ENCODE results near the gene AP5S1.
"Not testable (repeated sequence)": the region's sequence is repeated elsewhere in the genome, so short reads cannot be mapped to it uniquely, and the experiment has no call there.

AP5S1 gene

DNA sequence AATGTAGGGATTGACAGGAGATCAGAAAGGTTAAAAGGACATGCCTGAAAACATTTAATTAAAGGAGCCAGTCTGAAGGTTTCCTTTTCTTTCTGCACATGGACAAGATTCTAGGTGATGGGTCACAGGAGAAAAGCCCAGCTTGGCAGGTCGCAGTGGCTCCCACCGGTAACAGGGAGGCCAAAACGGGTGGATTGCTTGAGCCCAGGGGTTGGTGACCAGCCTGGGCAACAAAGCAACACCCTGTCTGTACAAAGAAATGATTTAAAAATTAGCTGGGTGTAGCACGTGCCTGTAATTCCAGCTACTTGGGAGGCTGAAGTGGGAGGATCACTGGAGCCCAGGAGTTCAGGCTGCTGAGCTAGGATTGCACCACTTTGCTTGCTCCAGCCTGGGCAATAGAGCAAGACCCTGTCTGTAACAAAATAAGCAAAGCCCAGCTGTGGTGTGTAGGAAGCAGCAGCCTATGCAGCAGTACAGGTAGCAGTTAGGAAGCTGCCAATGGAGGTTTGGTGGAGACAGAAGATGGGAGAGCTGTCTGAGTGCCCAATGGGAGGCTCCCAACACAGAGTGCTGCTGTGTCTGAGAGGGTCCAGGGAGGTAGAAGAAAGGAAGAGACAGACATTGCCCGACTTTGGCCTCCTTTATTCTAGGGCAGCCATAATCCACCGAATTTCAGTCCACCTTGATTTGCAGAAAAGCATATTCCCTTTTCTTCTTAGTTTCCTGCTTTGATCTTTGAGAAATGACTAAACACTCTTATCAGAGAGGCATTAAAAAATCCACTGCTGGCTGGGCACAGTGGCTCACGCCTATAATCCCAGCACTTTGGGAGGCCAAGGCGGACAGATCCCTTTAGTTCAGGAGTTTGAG is 7.1 kb upstream of the AP5S1 start:
- DNase-seq: no peak

DNA sequence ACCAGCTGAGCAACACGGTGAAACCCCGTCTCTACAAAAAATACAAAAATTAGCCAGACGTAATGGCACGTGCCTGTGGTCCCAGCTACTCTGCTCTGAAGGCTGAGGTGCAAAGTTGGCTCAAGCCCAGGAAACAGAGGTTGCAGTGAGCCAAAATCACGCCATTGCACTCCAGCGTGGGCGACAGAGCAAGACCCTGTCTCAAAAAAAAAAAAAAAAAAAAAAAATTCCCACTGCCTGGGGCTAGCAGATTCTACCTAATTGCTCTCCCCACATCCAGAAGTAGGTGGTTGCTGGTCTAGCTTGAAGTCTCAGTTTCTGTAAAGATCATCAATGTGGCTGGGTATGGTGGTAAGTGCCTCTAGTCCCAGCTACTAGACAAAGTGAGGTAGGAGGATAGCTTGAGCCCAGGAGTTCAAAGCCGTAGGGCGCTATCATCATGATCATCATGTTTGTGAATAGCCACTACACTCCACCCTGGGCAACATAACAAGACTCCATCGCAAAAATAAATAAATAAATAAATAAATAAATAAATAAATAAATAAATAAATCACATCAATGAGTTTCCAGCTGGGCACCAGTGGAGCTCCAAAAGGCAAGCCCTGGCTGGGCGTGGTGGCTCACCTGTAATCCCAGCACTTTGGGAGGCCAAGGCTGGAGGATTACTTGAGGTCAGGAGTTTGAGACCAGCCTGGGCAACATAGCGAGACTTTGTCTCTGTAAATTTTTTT is 6.3 kb upstream of the AP5S1 start:
- no peak for DNase-seq

DNA sequence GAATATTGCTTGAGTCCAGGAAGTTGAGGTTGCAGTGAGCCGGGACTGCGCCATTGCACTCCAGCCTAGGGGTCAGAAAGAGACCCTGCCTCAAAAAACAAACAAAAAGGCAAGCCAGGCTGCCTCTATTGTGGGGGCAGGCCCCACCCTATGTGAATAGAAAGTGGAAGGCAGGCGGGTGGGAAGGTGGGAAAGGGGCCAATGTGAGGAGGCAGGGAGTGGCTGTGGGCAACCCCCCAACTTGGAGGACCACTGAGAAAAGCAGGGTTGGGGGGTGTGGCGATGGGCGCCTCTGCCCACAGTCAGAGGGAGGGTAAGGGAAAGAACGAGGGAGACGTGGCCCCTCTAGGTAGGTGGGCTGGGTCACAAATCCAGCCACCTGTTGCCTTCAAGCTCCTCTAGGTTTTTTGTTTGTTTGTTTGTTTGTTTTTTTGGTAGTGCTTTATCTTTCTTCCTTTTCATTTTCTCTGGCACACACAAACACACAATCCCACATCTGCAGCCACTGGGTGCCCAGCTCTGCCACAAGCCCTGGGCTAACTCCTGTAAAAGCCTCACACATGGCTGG is 5.3 kb upstream of the AP5S1 start:
- DNase-seq: no peak

- DNase-seq: no peak
These were observed 4.5 kb upstream of the AP5S1 start for GRCh38 chr20:3815703-3816315.

DNA sequence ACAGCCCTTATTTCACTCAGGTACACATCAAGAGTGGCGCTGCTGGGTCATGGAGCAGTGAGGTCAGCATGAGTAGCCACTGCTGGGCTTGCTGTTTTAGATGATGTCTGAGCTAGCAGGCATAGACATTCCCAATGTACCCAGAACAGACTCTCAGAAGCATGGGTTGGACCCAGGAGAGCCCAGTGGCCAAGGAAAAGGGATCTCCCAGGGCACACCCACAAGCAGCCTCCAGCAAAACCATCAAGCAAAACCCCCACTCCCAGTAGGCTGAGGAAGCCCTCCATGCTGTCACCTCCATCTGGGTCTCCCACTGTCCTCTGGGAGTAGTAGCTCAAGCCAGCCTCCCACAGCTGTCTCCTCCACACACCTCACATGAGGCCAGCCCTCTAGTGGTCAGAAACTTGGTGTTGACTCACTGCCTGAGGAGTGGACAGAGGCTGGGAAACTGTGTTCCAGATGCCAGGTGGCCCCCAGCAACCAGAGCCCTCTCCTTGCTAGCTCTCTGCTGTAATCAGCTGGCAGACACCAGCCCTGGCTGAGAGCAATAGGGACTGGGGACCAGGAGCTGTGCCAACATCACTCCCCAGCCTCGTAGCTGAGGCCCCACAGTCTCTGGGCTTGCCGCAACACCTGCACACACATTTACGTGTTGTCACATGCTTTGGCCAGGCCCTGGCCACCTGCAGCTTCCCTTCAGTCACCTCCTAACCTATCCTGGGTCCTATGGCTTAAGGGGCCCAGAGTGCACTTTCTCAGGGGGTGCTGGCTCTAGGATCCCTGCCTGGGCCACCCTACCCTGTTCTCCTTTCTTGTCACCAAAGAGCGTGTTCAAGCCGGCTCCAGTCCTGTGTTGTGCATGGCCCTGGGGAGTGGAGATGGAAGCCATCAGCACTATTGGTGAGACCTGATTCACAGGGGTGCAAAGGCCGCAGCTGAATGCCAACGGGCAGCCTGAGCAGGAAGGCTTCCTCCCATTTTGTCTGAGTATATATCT is 1.9 kb upstream of the AP5S1 start:
- peak; percentile 39 to 58 for DNase-seq

DNA sequence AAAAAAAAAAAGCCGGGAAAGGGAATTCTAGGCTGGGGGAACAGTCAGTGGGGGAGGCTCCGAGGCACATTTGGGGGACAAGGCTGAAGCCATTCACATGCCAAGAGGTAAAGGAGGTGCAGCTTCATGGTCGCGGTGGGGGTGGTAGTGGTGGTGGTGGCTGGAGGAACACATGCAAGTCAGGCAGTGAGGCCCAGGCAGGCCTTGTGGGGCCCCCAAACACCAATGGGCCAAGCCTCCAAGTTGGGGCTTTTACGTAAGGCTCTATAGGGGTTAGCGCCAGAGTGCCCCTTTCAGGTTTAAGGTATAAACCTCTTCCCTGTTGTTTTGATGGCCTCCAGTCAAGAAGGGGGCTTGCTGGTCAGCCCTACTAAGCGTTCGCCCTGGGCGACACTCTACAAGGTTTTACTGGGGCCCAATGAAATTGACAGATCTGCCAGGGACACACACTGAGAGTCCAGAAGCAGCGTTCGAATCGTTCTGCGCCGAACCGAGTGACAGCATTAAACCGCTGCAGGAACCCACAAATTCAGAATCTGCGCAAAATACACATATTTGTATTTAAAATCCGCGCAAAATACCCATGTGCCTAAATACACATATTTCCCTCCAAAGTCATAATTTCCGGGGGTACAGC is 818 bp upstream of the AP5S1 start:
- no peak for DNase-seq

GRCh38 chr20:3820901-3821727 is 767 bp downstream of the AP5S1 start:
- no peak for DNase-seq

DNA sequence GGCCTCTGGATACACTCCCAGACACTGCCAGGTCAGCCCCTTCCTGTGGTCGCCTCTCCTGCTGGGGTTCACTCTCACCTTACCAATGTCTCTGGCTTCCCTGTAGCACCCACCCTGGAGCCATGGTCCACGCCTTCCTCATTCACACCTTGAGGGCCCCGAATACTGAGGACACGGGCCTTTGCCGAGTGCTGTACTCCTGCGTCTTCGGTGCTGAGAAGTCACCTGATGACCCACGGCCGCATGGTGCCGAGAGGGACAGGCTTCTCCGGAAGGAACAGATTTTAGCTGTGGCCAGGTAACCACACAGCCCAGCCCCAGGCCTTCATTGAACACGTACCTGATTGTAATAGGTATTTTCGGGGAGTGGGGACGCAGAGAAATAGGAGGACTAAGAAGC is 1.6 kb downstream of the AP5S1 start:
- no peak for DNase-seq

- no peak for DNase-seq
These were observed 3.5 kb downstream of the AP5S1 start for GRCh38 chr20:3823881-3824280.

DNA sequence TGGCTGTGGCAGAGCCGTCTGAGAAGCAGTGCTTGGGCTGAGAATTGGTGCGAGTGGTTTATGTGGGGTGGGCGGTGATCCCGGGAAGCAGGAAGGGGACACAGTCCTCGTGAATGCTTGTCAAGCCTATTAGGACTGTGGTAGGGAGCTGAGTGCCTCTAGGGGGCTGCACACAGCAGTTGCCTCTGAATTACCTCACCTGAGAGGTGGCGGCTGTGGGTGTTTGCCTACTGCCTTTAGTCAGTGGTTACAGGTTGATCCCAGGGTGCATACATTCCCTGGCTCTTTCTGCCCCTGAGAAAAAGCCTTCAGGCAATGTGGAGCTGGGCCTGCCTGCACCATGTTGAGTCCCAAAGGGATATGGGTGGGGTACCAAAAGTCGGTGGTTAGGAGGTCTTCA is 5.2 kb downstream of the AP5S1 start:
- DNase-seq: no peak

DNA sequence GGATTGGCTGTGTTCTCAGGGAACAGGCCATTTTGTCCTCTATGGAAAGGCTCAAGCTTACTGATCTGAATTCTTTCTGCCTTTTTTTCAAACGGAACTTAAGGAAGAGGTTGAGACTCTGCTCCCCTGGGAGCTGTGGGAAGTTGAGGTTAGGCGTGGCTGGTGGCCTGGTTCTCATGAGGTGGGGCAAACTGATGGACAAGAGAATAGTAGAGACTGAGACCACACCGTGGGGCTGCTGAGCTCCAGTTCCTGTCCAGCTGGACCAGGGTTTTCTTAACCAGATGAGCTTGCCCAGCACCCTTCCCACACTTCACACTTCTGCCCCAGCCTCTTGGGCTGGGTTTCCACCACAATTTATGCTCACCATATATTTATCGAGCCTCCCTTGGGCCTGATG is 6.1 kb downstream of the AP5S1 start:
- no peak for DNase-seq

DNA sequence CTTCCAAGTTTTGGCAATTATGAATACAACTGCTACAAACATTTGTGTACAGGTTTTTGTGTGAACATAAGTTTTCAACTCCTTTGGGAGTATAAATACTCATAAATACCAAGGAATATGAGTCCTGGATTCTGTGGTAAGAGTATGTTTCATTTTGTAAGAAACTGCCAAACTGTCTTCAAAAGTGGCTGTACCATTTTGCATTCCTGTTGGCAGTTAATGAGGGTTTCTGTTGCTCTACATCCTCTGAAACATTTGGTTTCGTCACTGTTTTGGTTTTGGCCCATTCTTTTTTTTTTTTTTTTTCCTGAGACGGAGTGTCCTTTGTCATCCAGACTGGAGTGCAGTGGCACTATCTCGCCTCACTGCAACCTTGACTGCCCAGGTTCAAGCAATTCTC is 8.5 kb downstream of the AP5S1 start:
- DNase-seq: no peak

GRCh38 chr20:3829891-3830290 is 9.5 kb downstream of the AP5S1 start:
- not testable (repeated sequence) for DNase-seq

DNA sequence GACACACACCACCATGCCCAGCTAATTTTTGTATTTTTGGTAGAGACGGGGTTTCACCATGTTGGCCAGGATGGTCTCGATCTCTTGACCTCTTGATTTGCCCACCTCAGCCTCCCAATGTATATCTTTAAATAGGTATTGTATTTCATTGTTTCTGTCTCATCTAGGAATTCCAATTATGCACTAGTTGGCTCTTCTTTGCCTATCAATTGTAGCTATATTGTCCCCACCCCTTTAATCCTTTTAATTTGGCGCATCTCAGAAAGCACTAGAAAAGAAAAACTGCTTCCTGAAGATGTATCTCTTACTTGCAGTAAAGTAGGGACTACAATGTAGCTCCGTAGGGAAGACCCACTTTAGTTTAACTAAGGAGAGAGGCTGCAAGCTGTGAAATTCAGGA is 15.8 kb downstream of the AP5S1 start:
- DNase-seq: no peak

DNA sequence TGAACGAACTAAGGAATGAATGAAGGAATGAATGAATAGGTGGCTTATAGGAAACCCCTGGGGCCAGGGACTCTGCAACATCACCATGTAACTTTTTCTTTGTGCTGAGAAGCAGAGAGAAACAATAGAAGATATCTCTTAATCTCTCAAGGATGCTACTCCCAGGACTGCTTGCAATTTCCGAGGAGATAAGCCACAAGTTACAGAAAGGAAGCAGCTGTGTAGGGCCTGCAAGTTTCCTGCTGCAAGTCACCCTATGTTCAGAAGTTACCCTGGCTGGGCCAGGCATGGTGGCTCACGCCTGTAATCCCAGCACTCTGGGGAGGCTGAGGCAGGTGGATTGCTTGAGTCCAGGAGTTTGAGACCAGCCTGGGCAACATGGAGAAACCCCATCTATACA is 19.0 kb downstream of the AP5S1 start:
- DNase-seq: no peak

- not testable (repeated sequence) for DNase-seq
These were observed 19.9 kb downstream of the AP5S1 start for GRCh38 chr20:3840201-3840600.

DNA sequence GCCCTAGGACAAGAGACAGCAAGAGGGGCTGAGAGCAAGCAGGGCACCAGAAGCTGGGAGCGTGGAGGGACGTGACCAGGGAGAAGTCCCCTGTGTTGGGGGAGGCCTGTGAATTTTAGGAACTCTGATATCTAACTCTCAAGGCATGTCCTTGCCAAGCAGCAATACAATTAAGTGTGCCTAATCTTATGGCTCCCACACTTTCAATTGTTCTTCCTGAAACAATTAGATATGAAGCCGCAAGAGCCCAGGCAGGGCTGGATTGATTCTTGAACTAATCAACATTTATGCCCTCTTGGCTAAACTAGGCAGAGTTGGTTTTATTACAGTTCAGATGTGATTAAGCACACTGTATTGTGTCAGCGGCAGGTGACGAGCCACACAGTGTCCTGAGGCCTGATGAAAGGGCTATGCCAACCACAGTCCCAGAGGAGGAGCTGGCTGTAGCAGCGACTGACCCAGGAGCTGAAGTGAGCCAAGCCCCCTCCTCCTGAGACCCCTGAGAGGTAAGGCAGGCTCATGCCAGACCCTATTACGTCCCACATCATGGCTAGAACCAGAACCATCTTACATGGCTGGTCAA is 22.1 kb downstream of the AP5S1 start:
- DNase-seq: no peak

DNA sequence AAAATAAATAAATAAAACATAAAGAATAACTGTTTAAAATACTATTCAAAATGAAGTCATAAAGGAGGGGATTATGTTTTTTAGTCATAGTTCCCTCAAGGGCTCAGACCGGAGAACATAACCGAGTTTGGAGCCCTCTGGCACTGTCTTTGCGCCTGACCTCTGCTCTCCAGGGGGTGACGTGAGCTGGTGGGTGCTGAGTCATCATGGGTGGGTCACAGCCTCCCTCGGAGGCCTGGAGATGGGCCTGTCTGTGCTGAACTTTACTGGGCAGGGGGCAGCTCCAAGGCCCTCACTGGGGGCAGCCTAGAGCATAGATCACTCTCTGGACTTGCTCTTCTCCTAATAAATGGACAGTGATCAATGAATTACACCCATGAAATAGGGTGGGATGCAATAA is 23.1 kb downstream of the AP5S1 start:
- DNase-seq: no peak

- not testable (repeated sequence) for DNase-seq
These were observed 23.8 kb downstream of the AP5S1 start for GRCh38 chr20:3843990-3844619.

DNA sequence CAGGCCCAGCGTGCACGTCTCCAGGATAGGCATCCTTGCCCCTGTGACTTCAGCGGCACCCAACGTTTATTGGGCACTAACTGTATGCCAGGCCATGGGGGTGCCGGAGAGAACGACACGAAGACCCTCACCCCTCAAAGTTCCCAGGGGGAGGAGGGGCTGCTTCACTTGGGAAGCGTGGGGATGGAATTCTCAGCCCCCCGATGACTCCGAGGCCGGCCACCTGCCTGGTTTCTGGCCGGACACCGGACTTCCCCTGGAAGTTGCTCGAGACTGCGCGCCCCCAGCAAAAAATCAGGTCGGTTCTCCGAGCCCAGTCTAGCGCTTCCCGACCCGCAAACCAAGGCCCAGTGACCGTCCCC is 26.0 kb downstream of the AP5S1 start:
- DNase-seq: no peak
